CD4-positive, alpha-beta T cell treated with Interleukin-2 at 100 ng/mL for 4 hours (primary cell): Measurements from ENCODE around the gene SND1.
"Not testable (repeated sequence)": the region's sequence is repeated elsewhere in the genome, so short reads cannot be mapped to it uniquely, and the experiment has no call there.

Source experiments
- DNase-seq: peaks from one replicate; pipeline ENCODE4 v3.0.0-alpha.2; 2020; ENCODE audit warnings: low spot score

SND1 gene

GRCh38 chr7:127889677-127890076 lies 237.7 kb downstream of the SND1 start:
- DNase-seq: no peak

- no peak for DNase-seq
Measured at GRCh38 chr7:127890726-127891125, 238.7 kb downstream of the SND1 start.

- no peak for DNase-seq
Measured at GRCh38 chr7:127891144-127891543, 239.2 kb downstream of the SND1 start.

- no peak for DNase-seq
Measured at GRCh38 chr7:127891854-127892438, 240.0 kb downstream of the SND1 start.

GRCh38 chr7:127892488-127893314 lies 240.7 kb downstream of the SND1 start:
- no peak for DNase-seq

- DNase-seq: no peak
Measured at GRCh38 chr7:127893547-127893946, 241.6 kb downstream of the SND1 start.

- DNase-seq: no peak
Measured at GRCh38 chr7:127894588-127894987, 242.6 kb downstream of the SND1 start.

GRCh38 chr7:127895360-127895759 lies 243.4 kb downstream of the SND1 start:
- DNase-seq: no peak

- DNase-seq: no peak
Measured at GRCh38 chr7:127895814-127896280, 243.9 kb downstream of the SND1 start.

- DNase-seq: no peak
Measured at GRCh38 chr7:127896659-127897058, 244.7 kb downstream of the SND1 start.

GRCh38 chr7:127897704-127898454 lies 245.9 kb downstream of the SND1 start:
- DNase-seq: no peak

- DNase-seq: no peak
Measured at GRCh38 chr7:127899411-127899810, 247.4 kb downstream of the SND1 start.

GRCh38 chr7:127900141-127900540 lies 248.1 kb downstream of the SND1 start:
- DNase-seq: no peak

- no peak for DNase-seq
Measured at GRCh38 chr7:127900732-127901685, 249.0 kb downstream of the SND1 start.

- no peak for DNase-seq
Measured at GRCh38 chr7:127901895-127902703, 250.1 kb downstream of the SND1 start.

GRCh38 chr7:127902753-127903152 lies 250.8 kb downstream of the SND1 start:
- not testable (repeated sequence) for DNase-seq

GRCh38 chr7:127903892-127904669 lies 252.1 kb downstream of the SND1 start:
- DNase-seq: no peak

GRCh38 chr7:127904670-127904985 lies 252.6 kb downstream of the SND1 start:
- DNase-seq: no peak

GRCh38 chr7:127905021-127905420 lies 253.0 kb downstream of the SND1 start:
- DNase-seq: no peak
